Measurements from ENCODE around the gene DENND6B. TPM values are rescaled to one million over a fixed set of nuclear protein-coding genes. Genes with fewer than 3 reads are reported as not detected.
A peak's percentile ranks its signal among the peaks of the same experiment; 100 is the strongest.

Gene DENND6B
- total and polyA plus RNA-seq, 2 of the 13 experiments (the other 11 are each of a cell fraction or from before 2014, with no cell fraction given), result 0.95 to 3.8 TPM

GRCh38 chr22:50264104-50264745, 62.6 kb downstream of the DENND6B start:
- POLR2A ChIA-PET, result interaction anchor here (2.4 kb wide), 1 partner anchor 13 kb away, joined by 9 read pairs; the partner anchor contains the start of gene HDAC10

More at GRCh38 chr22:50264104-50264745, 62.6 kb downstream of the DENND6B start:
- CTCF ChIA-PET (ENCODE audit: low intra/inter-chr PET ratio, low total read pairs), result no interaction called here
- DNase-seq (ENCODE audit: low spot score) (no peak), ATAC-seq (no peak), FAIRE-seq (no peak)
- WGBS (ENCODE audit: low lambda C conversion rate), result 58% methylated on average over 3 of the region's 15 CpGs
- in situ Hi-C loops (cut with HindIII; ENCODE audit: extremely low pct_ligation_motif_present, low pct_unique_long_range_greater_than_20kb), result no loop called here
- H3K9me3 ChIP-seq (ENCODE audit: low read length), result no peaks in the 10 kb centered on the region
- TF ChIP-seq HOMEZ (CRISPR knock-in tag; IDR thresholded peaks at IDR 0.05; ENCODE audit: low read depth) (no peak), MEIS1 (CRISPR knock-in tag; IDR thresholded peaks at IDR 0.05; ENCODE audit: borderline replicate concordance) (no peak)
- TF ChIP-seq, protein P1, sequence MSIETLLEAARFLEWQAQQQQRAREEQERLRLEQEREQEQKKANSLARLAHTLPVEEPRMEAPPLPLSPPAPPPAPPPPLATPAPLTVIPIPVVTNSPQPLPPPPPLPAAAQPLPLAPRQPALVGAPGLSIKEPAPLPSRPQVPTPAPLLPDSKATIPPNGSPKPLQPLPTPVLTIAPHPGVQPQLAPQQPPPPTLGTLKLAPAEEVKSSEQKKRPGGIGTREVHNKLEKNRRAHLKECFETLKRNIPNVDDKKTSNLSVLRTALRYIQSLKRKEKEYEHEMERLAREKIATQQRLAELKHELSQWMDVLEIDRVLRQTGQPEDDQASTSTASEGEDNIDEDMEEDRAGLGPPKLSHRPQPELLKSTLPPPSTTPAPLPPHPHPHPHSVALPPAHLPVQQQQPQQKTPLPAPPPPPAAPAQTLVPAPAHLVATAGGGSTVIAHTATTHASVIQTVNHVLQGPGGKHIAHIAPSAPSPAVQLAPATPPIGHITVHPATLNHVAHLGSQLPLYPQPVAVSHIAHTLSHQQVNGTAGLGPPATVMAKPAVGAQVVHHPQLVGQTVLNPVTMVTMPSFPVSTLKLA (IDR thresholded peaks at IDR 0.05), result peak; percentile 19; the same call in 1 of the 2 replicates
- H3K27ac ChIP-seq (ENCODE audit: extremely low read length, insufficient read depth, low read length), result no peak overlapping the region
- no peak overlapping the region for H3K4me3 ChIP-seq (replicated peaks in 1 of 3; ENCODE audit: insufficient read depth in 1 of 3, low read depth in 2 of 3, low read length in 3 of 3)
- no TSS peak for BruUV-seq (replicated peaks)
- H3K79me2 ChIP-seq (ENCODE audit: insufficient read depth, low read length), result no peaks in the 10 kb centered on the region
- no peak overlapping the region for H3K4me2 ChIP-seq (ENCODE audit: low read depth, low read length)
- H3K27me3 ChIP-seq (ENCODE audit: control insufficient read depth in 1 of 2, insufficient read depth in 2 of 2, low read length in 2 of 2), result peaks cover 14 to 51% of the 10 kb centered on the region in 2 experiments
- H2AFZ ChIP-seq (ENCODE audit: low read length), result no peak overlapping the region
- H3K9ac ChIP-seq (ENCODE audit: insufficient read depth, low read depth, low read length), result no peak overlapping the region
- H4K20me1 ChIP-seq (ENCODE audit: insufficient read depth, low read length), result peaks cover 2% of the 10 kb centered on the region; the same call in 1 of the 2 replicates
- no peaks in the 10 kb centered on the region for H3K36me3 ChIP-seq (replicated peaks in 1 of 2; ENCODE audit: control insufficient read depth in 1 of 2, insufficient read depth in 2 of 2, low read length in 2 of 2)
- H3K4me1 ChIP-seq (ENCODE audit: insufficient read depth, low read length), result peaks cover 41% of the 10 kb centered on the region
- intact Hi-C loops (cut with micrococcal nuclease; ENCODE audit: unreplicated experiment), result no loop called here

All from HepG2 (cell line).